ENCODE measurements around the gene EIF4G3.

Gene EIF4G3

DNA sequence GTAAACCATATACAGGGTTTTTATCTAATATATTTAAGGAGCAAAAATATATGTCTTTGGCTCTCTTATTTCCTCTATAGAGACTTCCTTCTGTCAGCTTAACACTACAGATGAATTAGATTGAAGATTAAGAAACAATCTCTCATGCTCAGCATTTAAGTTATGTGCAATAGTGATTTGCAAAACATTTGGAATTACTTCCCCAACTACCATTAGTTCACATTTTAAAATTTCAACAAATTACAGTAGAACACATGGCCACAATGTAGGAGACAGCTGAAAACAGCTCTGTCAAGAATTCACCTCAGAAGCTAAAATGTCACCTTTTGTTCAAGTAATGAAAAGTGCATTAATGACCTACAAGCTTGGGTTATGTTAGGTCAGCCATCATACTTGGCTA lies 177.9 kb downstream of the EIF4G3 start:
- Mint-ChIP-seq H3K27me3 (ENCODE audit: low read depth, poor library complexity) (no peaks in the 10 kb centered on the region), H3K4me1 (peaks cover under 1% of the 10 kb centered on the region), H3K4me3 (no peak overlapping the region), H3K27ac (no peak overlapping the region), H3K9me3 (no peaks in the 10 kb centered on the region), H3K36me3 (ENCODE audit: low read depth) (peaks cover 12% of the 10 kb centered on the region)
- TF ChIP-seq, protein P1, sequence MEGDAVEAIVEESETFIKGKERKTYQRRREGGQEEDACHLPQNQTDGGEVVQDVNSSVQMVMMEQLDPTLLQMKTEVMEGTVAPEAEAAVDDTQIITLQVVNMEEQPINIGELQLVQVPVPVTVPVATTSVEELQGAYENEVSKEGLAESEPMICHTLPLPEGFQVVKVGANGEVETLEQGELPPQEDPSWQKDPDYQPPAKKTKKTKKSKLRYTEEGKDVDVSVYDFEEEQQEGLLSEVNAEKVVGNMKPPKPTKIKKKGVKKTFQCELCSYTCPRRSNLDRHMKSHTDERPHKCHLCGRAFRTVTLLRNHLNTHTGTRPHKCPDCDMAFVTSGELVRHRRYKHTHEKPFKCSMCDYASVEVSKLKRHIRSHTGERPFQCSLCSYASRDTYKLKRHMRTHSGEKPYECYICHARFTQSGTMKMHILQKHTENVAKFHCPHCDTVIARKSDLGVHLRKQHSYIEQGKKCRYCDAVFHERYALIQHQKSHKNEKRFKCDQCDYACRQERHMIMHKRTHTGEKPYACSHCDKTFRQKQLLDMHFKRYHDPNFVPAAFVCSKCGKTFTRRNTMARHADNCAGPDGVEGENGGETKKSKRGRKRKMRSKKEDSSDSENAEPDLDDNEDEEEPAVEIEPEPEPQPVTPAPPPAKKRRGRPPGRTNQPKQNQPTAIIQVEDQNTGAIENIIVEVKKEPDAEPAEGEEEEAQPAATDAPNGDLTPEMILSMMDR (IDR thresholded peaks at IDR 0.05), result no peak
- no peak for DNase-seq

DNA sequence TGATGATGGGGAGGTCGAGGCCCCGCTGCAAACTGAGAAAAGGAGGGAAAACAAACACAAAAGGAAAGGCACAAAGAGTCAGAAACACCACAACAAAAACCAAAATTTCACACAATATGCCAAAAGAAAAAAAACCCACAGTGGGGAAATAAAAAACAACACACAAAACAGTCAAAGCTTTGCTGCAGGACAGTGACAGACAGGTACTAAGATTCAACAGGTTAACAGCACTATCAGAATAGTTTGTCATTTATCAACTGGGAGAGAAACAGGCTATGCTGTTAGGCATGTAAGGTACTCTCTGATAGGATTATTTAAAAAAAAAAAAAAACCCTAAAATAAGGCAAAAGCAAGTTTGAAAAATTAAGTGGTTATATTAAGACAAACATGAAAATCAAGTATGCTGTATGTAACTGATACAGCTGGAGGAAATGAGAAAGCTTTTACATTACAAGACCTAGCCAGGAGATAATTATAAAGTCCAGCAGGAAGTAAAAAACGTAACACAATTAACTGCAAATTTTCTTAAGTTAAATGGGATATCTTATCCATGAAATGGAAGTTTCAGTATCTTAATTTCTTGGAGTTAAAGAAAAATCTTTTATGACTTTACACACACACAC lies 179.0 kb downstream of the EIF4G3 start:
- TF ChIP-seq, protein P1 (IDR thresholded peaks at IDR 0.05), result no peak
- no peak for DNase-seq
- Mint-ChIP-seq H3K4me3 (no peak overlapping the region), H3K9me3 (no peaks in the 10 kb centered on the region), H3K27ac (peak overlapping the region; percentile 90), H3K36me3 (ENCODE audit: low read depth) (peaks cover 12% of the 10 kb centered on the region), H3K4me1 (peaks cover 8% of the 10 kb centered on the region), H3K27me3 (ENCODE audit: low read depth, poor library complexity) (no peaks in the 10 kb centered on the region)

DNA sequence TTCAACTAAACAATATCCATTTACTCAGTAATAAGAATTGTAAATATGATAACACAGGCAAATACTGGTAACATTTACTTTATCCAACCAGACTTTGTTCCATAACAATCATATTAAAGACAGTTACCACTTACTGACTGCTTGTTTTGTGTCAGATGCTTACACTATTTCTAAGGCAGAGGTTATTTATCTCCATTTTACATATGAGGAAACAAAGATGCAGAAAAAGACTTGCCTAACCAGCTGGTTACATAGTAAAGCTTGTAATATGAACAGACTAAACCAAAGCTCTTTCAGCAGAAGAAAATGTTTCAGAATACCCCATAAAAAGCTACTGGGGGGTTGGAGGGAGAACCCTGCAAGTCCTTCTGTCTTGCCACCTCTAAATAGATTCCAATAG lies 180.1 kb downstream of the EIF4G3 start:
- DNase-seq, result no peak
- Mint-ChIP-seq H3K4me1 (peaks cover 16% of the 10 kb centered on the region), H3K9me3 (no peaks in the 10 kb centered on the region), H3K27ac (no peak overlapping the region), H3K36me3 (ENCODE audit: low read depth) (peaks cover 12% of the 10 kb centered on the region), H3K27me3 (ENCODE audit: low read depth, poor library complexity) (no peaks in the 10 kb centered on the region), H3K4me3 (no peak overlapping the region)
- TF ChIP-seq, protein P1 (IDR thresholded peaks at IDR 0.05), result no peak

DNA sequence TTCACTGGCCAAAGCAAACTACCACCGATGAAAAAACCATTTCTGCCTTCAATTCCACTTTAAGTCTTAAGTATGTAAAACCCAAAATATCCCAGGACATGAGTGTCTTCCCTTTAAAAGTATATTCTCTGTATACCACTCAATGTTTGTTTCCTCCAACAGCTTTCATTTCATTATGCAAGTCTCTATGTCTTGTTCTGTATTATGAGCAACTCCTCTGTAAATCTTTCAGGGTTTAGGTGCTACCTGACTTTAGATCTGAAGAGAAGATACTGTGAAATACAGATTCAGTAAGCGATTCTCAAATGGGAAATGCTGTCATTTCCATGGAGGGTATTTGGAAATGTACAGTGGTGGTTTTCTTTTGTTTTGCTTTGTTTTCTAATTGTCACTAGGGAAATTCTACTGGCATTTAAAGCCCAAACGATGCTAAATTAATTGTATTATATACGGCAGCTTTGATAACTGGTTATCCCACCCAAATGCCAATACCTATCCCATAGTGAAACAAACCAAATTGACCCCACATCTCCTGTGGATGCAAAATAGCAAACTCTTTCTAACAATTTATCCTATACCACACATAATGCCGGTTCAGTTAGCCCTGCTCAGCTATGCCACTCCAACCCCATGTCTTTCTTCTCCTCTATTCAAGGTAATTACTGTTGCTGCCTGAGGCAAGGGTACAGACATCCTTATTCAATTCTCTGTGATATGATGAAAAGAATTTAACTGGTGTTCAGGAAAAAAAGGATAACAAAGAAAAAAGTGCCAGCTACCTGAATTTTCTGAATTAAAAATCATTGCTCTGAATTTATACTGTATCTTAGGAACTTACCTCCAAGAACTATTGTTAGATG lies 182.8 kb downstream of the EIF4G3 start:
- H3K36me3 Mint-ChIP-seq (ENCODE audit: low read depth), result peaks cover 6% of the 10 kb centered on the region
- TF ChIP-seq, protein P1 (IDR thresholded peaks at IDR 0.05), result no peak
- H3K4me3 Mint-ChIP-seq, result no peak overlapping the region
- H3K9me3 Mint-ChIP-seq, result no peaks in the 10 kb centered on the region
- no peaks in the 10 kb centered on the region for H3K27me3 Mint-ChIP-seq (ENCODE audit: low read depth, poor library complexity)
- H3K27ac Mint-ChIP-seq, result no peak overlapping the region
- H3K4me1 Mint-ChIP-seq, result peaks cover 16% of the 10 kb centered on the region
- no peak for DNase-seq

DNA sequence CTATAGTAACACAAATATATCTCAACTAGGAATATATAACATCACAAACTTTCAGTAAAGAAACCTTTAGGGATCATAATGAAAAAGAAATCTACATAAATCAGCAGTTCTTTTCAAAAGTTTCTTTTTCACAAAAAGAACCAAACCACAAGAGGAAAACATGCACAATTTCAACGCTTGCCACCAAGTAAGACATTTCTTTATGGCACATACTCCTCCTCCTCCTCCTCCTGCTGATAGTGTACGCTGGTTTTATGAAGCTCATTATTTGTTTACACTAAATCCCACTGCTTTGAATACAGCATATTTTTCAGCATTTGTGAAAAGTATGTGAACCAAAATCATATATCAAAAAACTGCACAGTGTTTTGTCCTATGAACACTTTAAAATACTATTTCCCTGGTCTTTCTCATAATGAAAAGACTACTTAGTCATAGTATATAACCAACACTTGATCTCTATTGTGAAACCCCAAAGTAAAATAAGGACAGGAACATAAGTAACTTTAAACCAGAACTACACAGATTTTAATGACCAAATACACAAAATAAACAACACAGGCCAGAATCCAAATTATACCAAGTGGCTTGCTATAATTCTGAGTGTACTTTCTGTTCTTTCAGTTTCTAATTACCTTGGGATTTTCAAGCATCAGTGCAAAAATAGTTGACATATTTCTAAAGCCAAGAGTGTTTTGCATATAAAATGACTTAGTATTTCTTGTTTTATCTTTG lies 184.2 kb downstream of the EIF4G3 start:
- no peak for DNase-seq
- TF ChIP-seq, protein P1 (IDR thresholded peaks at IDR 0.05), result no peak
- H3K9me3 Mint-ChIP-seq, result no peaks in the 10 kb centered on the region
- peaks cover 6% of the 10 kb centered on the region for H3K36me3 Mint-ChIP-seq (ENCODE audit: low read depth)
- H3K4me3 Mint-ChIP-seq, result no peak overlapping the region
- peak overlapping the region; percentile 30 for H3K27ac Mint-ChIP-seq
- H3K27me3 Mint-ChIP-seq (ENCODE audit: low read depth, poor library complexity), result peaks cover 2% of the 10 kb centered on the region
- peaks cover 16% of the 10 kb centered on the region for H3K4me1 Mint-ChIP-seq

Measured in nephron progenitor cell (in vitro differentiated cells).